ENCODE measurements around the gene FAM162A.
"Not testable (repeated sequence)": the region's sequence is repeated elsewhere in the genome, so short reads cannot be mapped to it uniquely, and the experiment has no call there.

FAM162A gene

DNA sequence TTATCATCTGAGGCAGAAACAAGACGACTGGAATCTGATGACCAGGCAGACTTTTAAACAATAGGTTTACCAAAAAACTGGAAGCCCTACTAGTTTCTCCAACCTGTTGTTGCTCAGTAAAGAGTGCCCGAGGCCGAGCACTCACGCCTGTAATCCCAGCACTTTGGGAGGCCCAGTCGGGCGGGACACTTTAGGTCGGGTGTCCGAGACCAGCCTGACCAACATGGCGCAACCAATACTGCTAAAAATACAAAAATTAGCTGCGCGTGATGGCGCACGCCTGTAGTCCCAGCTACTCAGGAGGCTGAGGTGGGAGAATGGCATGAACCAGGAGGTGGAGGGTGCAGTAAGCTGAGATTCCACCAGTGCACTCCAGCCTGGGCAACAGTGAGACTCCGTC is 33.0 kb downstream of the FAM162A start:
- DNase-seq, result no peak

DNA sequence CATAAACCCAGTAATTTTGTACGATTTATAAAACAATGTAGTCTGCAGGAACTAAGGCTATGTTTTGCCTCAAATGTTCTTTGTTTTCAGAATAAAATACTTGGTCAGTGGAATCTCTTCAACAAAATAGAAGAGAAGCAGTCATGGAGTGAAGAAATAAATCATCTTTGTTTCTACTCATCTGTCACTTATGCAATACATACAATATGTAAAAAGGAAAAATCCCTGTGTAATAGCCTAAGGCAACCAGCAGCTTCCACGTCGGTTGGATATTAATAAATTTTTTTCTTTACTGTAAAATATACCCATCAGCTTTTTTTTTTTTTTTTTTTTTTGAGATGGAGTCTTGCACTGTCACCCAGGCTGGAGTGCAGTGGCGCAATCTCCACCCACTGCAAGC is 37.1 kb downstream of the FAM162A start:
- DNase-seq, result no peak

GRCh38 chr3:122421836-122422235 is 37.9 kb downstream of the FAM162A start:
- no peak for DNase-seq

- DNase-seq, result no peak
Measured at GRCh38 chr3:122427857-122428471, 44.0 kb downstream of the FAM162A start.

DNA sequence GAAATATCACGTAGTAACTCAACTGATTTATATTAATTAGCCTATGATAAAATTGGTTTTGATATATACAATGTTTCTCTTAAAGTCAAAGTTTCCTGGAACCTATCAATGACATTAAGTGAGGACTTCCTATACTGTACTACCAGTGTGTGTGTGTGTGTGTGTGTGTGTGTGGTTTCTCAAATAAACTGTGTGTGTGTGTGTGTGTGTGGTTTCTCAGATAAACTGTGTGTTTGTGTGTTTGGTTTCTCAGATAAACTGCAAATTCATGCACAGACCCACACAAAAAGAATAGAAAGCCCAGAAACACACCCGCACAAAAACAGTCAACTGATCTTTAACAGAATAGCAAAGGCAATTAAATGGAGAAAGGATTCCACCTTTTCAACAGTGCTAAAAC is 46.4 kb downstream of the FAM162A start:
- no peak for DNase-seq

DNA sequence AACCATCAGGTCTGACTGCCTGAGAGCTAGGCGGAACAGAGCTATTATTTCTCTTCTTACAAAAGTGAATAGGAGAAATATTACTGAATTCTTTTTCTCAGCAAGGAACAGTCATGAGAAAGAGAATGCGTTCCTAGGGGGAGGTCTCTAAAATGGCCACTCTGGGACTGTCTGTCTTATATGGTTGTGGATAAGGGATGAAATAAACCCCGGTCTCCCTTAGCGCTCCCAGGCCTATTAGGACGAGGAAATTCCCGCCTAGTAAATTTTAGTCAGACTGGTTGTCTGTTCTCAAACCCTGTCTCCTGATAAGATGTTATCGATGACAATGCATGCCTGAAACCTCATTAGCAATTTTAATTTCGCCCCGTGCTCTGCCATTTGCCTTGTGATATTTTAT is 52.0 kb downstream of the FAM162A start:
- no peak for DNase-seq

DNA sequence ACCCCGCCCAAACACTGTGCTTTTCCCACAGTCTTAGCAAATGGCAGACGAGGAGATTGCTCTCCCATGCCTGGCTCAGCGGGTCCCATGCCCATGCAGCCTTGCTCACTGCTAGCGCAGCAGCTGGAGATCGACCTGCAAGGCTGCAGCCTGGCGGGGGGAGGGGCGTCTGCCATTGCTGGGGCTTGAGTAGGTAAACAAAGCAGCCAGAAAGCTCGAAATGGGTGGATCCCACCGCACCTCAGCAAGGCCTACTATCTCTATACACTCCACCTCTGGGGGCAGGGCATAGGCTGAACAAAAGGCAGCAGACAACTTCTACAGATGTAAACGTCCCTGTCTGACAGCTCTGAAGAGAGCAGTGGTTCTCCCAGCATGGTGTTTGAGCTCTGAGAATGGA is 59.1 kb downstream of the FAM162A start:
- DNase-seq, result no peak

DNA sequence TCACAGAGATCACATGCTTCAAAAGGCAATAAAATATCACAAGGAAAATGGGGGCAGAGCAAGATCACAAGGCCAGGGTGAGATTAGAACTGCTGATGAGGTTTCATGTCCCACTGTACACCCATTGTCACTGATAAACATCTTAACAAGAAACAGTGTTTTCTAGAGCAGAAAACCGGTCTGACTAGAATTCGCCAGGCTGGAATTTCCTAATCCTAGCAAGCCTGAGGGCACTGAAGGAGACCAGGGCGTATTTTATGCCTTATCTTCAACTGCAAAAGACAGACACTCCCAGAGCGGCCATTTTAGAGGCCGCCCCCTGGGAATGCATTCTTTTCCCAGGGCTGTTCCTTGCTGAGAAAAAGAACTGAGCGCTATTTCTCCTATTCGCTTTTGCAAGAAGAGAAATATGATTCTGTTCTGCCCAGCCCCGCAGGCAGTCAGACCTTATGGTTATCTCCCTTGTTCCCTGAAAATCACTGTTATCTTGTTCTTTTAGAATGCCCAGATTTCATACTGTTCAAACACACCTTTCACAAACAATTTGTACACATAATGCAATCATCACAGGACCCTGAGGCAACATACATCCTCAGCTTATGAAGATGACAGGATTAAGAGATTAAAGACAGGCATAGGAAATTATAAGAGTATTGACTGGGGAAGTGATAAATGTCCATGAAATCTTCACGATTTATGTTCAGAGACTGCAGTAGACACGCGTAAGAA is 59.9 kb downstream of the FAM162A start:
- not testable (repeated sequence) for DNase-seq

- not testable (repeated sequence) for DNase-seq
Measured at GRCh38 chr3:122444491-122444887, 60.5 kb downstream of the FAM162A start.

DNA sequence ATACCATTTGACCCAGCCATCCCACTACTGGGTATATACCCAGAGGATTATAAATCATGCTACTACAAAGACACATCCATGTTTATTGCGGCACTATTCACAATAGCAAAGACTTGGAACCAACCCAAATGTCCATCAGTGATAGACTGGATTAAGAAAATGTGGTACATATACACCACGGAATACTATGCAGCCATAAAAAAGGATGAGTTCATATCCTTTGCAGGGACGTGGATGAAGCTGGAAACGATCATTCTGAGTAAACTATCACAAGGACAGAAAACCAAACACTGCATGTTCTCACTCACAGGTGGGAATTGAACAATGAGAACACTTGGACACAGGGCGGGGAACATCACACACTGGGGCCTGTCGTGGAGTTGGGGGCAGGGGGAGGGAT is 64.2 kb downstream of the FAM162A start:
- DNase-seq, result not testable (repeated sequence)

GRCh38 chr3:122451371-122451770 is 67.4 kb downstream of the FAM162A start:
- DNase-seq, result no peak

- DNase-seq, result no peak
Measured at GRCh38 chr3:122456074-122456473, 72.1 kb downstream of the FAM162A start.

- DNase-seq, result no peak
Measured at GRCh38 chr3:122457706-122458105, 73.7 kb downstream of the FAM162A start.

GRCh38 chr3:122458992-122459391 is 75.0 kb downstream of the FAM162A start:
- DNase-seq, result peak in 1 of 51 donors; percentile 26

DNA sequence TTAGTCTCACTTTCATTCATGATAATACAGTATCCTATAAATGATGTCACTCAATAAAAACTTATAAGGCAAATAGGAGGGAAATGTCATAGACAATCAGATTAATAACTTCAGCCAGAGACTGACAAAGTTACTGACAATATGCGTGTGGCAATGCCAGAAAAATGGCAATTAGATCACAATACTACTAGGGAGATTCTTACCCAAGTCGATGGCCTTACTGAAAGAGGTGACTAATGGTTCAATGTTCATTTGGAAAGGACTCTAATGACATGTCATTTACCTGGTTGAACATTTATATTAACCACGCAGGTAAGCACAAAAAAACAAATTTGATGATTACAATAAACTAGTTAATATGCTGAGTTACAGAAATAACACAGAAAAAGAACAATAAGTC is 77.8 kb downstream of the FAM162A start:
- DNase-seq, result no peak
